Stimulated activated naive CD8-positive, alpha-beta T cell treated with anti-CD3 and anti-CD28 coated beads, Interleukin-15, Interleukin-2, amounts not matched to agents 100 U/mL and 50 U/mL, for 24 hours (primary cell): Measurements from ENCODE around the gene ANKEF1.
"Not testable (repeated sequence)": the region's sequence is repeated elsewhere in the genome, so short reads cannot be mapped to it uniquely, and the experiment has no call there.

Source experiments
- ATAC-seq: fragments of 150-1000 bp; cut with Tn5 transposase; one replicate; pipeline ENCODE4 v1.10.0; 2021
- DNase-seq: peaks from one replicate; pipeline ENCODE4 v3.0.0; 2021

Gene ANKEF1

DNA sequence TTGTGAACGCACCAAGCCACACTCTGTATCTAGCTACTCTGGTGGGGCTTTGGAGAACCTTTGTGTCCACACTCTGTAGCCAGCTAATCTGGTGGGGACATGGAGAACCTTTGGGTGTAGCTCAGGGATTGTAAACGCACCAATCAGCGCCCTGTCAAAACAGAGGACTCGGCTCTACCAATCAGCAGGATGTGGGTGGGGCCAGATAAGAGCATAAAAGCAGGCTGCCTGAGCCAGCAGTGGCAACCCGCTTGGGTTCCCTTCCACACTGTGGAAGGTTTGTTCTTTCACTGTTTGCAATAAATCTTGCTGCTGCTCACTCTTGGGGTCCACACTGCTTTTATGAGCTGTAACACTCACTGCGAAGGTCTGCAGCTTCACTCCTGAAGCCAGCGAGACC is 2.5 kb upstream of the ANKEF1 start:
- not testable (repeated sequence) for ATAC-seq, DNase-seq

- no peak for DNase-seq
- ATAC-seq, result no peak
These were observed 709 bp upstream of the ANKEF1 start for GRCh38 chr20:10033905-10034650.

DNA sequence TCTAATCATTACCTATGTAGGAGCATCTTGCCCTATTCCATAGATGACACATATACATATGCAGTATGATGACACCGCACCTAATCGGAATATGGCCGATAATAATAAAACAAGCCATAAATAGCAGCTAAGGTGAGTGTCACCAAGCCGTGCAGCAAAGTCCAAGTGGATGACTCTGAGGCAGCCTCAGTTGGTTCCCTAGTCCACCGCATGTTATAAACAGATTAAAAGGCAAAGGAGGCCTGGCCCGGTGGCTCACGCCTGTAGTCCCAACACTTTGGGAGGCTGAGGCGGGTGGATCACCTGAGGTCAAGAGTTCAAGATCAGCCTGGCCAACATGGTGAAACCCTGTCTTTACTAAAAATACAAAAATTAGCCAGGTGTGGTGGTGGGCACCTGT is 1.5 kb downstream of the ANKEF1 start:
- not testable (repeated sequence) for ATAC-seq

GRCh38 chr20:10040070-10040975 is 5.5 kb downstream of the ANKEF1 start:
- DNase-seq (no peak), ATAC-seq (no peak)

More for the DNA sequence above, 1.5 kb downstream of the ANKEF1 start:
- not testable (repeated sequence) for DNase-seq

GRCh38 chr20:10042086-10042485 is 7.3 kb downstream of the ANKEF1 start:
- no peak for ATAC-seq
- DNase-seq, result no peak

- DNase-seq (no peak), ATAC-seq (no peak)
These were observed 12.6 kb downstream of the ANKEF1 start for GRCh38 chr20:10047427-10047826.

- ATAC-seq (no peak), DNase-seq (no peak)
These were observed 16.4 kb downstream of the ANKEF1 start for GRCh38 chr20:10051185-10051584.

DNA sequence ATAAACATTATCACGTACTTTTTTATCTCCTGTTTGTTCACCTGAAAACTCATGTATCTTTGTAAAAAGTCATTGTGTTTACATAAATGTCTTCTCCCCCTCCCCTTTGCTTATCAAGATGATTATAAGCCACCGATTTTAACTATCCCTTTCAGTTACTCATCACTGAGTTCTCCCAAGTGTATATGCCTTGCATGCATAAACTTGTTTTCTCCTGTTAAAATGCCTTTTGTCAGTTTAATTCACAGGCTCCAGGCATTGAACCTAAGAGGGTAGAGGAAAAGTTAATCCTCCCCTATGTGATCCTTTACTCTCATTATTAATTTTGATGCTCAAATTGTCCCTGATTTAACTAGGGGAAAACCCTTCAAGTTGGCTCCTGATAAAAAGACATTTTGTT is 24.2 kb downstream of the ANKEF1 start:
- ATAC-seq (no peak), DNase-seq (no peak)

DNA sequence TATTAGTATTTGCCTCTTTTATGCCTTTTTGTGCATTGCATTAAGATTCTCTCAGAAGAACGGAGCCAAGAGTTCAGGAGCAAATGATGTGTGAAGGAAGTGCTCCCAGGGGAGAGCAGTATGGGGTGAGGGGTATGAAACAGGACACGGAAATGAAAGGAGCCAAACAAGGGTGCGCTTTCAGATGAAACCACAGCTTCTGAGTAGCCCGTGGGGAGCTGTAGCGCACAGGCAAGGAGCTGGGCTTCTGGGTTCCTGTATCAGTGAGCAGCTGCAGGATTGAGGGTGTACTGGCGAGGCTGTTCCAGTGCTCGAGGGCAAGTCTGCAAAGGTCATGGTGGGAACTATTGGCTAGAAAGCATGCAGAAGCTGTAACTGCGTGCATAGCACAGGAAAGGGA is 25.4 kb downstream of the ANKEF1 start:
- no peak for ATAC-seq
- no peak for DNase-seq

- DNase-seq, result no peak
- no peak for ATAC-seq
These were observed 26.9 kb downstream of the ANKEF1 start for GRCh38 chr20:10061641-10062040.

- DNase-seq (no peak), ATAC-seq (no peak)
These were observed 28.7 kb downstream of the ANKEF1 start for GRCh38 chr20:10063482-10063881.

DNA sequence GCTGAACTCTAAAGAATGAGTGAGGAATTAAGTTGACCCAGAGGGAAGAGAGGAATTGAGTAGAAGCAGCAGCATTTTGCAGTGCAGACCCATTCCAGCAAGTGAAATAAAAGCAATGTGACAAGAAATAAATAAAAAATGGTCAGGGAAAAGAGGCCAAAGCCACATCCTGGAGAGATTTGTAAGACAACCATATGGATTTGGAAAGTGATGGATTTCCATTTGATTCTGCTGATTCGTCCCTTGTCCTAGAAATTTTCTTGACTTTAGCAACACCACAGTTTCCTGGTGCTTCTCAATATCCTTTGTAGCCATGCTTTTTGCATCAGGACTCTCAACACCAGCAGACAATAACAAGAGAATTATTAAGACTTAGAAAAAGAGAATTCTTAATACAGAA is 29.8 kb downstream of the ANKEF1 start:
- no peak for ATAC-seq
- DNase-seq, result no peak

- DNase-seq, result no peak
These were observed 30.5 kb downstream of the ANKEF1 start for GRCh38 chr20:10065154-10065833.

DNA sequence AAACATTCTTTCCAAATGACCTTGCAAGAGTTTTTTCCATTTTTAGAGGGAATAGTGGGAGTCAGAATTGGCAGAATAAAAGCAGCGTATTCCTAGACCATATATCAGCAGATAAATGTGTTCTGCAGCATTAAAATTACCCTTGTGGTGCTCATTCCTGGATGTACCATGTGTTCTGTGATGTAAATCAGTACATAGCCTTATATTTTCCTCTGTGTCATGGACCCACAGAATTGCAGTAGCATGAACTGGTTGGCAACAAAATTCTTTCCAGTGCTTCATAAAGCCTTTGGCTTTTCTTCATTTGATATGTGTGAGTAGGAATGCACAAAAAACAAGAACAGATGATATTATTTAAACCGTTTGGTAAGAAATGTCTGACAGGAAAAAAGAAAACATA is 32.5 kb downstream of the ANKEF1 start:
- ATAC-seq, result no peak
- no peak for DNase-seq

More at GRCh38 chr20:10065154-10065833, 30.5 kb downstream of the ANKEF1 start:
- ATAC-seq, result no peak

DNA sequence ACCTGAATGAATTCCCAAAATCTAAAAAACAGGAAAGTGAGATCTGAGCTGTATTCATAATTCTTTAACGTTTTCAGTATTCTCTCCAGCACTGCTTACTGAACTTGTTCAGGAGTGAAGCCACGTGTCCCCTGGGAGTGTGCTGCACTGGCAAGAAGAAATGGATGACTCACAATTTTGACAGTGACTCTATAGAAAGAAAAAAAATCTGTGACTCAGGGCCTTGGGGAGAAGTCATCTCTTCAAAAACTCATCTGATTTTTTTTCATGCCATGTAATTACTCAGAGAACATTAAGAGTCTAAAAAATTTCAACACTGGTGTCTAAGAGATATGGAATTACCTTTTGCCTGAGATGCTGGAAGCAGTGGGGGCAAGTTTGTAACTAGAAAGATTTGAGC is 39.7 kb downstream of the ANKEF1 start:
- DNase-seq (no peak), ATAC-seq (no peak)

DNA sequence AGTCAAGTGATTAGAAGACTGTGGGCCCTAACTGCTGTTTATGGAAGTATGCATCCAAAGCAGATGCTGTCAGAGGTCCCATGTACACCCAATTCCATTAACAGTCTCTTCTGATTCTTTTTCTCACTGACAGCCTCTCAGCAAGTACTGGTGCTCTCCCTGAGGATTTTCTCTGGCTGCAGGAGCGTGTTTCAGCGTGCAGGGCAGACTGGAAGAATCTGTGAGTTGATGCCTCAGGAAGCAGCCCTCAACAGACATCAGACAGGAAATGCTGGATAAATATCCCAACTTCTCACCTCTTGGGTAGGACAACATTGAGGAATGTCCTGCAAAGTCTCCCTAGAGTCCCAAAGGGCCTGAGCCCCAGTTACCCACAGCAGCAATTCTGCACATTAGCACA is 40.8 kb downstream of the ANKEF1 start:
- DNase-seq (no peak), ATAC-seq (no peak)

GRCh38 chr20:10076126-10077080 is 41.6 kb downstream of the ANKEF1 start:
- ATAC-seq (no peak), DNase-seq (no peak)

DNA sequence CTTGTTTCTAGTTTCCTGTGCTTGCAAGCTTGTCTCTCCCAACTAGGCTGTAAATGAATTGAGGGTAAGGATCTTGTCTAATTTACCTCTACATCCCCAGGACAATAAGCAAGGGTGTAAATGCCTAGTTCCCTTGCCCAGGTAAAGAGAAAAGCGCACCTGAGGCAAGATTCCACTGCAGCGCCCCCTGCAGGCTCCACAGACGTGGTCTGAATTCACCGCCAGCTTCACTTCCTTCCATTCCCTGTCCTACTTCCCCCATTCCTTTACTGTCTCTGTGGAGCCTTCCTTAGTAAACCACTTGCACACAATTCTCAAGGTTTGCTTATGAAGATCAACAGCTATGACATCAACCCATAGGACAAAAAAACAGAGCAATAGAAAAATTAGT is 42.3 kb downstream of the ANKEF1 start:
- peak; percentile 5 for DNase-seq
- ATAC-seq, result no peak

GRCh38 chr20:10077886-10078285 is 43.1 kb downstream of the ANKEF1 start:
- DNase-seq (no peak), ATAC-seq (no peak)

- ATAC-seq, result no peak
- DNase-seq, result no peak
These were observed 43.6 kb downstream of the ANKEF1 start for GRCh38 chr20:10078403-10078802.

GRCh38 chr20:10079964-10080363 is 45.2 kb downstream of the ANKEF1 start:
- no peak for DNase-seq
- no peak for ATAC-seq

GRCh38 chr20:10080574-10080973 is 45.8 kb downstream of the ANKEF1 start:
- ATAC-seq, result no peak

More at GRCh38 chr20:10080574-10080973, 45.8 kb downstream of the ANKEF1 start:
- DNase-seq, result no peak
